ENCODE measurements around the gene ITGA7. TPM values are rescaled to one million over a fixed set of nuclear protein-coding genes. Genes with fewer than 3 reads are reported as not detected.

The ITGA7 gene
- total RNA-seq, 1 donor from 2014 or later = 0.79 TPM

DNA sequence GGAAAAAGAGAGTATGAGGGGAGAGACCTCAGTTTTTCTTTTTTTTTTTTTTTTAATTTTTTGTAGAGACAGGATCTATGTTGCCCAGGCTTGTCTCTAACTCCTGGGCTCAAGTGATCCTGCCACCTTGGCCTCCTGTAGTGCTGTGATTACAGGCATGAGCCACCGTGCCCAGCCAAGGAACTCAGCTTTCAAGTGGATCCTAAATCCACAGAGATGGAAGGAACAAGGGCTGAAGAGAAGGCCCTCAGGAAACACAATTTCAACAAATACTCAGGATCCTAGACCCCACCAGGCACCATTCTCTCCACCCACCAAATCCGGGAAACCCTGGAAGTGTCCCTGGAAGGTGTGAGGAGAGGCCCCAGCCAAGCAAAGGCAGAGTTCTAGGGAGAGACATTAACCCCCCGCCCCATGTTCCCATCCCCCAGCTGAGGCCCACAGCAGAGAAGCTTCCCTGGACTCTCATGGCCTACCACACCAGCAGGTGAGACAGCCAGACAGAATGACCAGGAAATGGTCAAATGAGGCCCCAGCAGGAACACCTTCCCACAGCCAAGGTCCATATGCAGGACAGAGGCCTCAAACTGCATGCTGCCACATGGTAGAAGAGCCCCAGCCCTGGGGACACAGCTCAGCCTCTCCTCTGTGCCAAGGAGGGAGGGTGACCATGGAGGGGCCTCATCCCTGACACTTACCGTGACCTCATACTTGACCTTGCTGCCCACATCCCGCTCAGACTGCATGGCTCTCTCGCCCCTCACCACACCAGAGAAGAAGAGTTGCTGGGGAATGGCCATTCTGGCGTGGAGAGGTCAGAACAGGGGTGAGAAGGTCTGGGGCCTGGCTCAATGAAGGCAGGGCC, 14.1 kb downstream of the ITGA7 start:
- FAIRE-seq = peak; percentile 62
- no peak overlapping the region for H3K4me3 ChIP-seq (ENCODE audit: low read depth, low read length)
- DNase-seq (ENCODE audit: low read depth) = no peak
- TF ChIP-seq CTCF (IDR thresholded peaks at IDR 0.05; ENCODE audit: insufficient read depth, low read length, severe bottlenecking) = no peak
- H3K27me3 ChIP-seq (ENCODE audit: control insufficient read depth, insufficient read depth, low read length) = no peaks in the 10 kb centered on the region
- no peaks in the 10 kb centered on the region for H3K36me3 ChIP-seq (ENCODE audit: control insufficient read depth, insufficient read depth, low read length)

- no peak overlapping the region for H3K4me3 ChIP-seq (ENCODE audit: low read depth, low read length)
- DNase-seq (ENCODE audit: low read depth) (no peak), FAIRE-seq (no peak)
- H3K36me3 ChIP-seq (ENCODE audit: control insufficient read depth, insufficient read depth, low read length) = no peaks in the 10 kb centered on the region
- H3K27me3 ChIP-seq (ENCODE audit: control insufficient read depth, insufficient read depth, low read length) = no peaks in the 10 kb centered on the region
- no peak for TF ChIP-seq CTCF (IDR thresholded peaks at IDR 0.05; ENCODE audit: insufficient read depth, low read length, severe bottlenecking)
Observed at GRCh38 chr12:55692631-55693322, 14.9 kb downstream of the ITGA7 start.

DNA sequence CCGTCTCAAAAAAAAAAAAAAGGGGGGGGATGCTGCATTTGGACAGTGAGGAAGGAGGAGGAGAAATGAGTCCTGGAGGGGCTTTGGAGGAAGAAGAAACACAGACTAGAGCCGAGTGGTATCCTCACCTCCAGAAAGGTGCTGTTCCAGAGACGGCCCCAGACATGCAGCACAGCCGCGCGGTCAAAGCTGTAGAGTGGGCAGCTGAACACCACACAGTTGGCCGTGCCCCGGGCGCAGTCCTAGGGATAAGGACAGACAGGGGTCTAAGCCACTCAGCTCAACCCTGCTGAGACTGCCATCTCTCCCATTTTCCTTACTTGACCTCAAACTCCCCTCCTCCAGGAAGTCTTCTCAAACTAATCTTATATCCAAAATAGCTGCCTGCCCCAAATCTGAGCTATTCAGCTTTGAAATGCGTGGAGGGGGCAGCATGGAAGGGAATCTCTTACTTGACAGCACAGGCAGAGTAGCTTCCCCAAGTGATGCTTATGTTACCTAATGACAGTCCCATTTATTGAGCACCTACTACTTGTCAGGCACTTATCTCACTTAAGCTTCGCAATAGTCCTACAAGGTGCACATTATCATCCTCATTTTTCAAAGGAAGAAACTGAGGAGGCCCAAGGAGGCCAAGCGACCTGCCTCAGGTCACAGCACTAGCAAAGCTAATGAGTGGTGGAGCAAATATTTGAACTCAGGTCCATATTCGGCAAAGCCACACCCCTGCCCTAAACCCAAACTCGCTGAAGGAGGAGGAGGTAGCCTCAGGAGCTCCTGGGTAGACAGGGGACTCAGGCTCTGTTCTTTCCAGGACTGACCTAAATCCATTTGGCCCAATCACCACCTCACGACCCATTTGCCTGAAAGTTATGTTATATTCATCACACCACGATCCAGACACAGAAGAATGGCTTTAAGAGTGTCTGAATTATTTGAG, 18.7 kb downstream of the ITGA7 start:
- no peaks in the 10 kb centered on the region for H3K36me3 ChIP-seq (ENCODE audit: control insufficient read depth, insufficient read depth, low read length)
- no peak for DNase-seq (ENCODE audit: low read depth)
- H3K4me3 ChIP-seq (ENCODE audit: low read depth, low read length) = no peak overlapping the region
- no peak for FAIRE-seq
- no peak for TF ChIP-seq CTCF (IDR thresholded peaks at IDR 0.05; ENCODE audit: insufficient read depth, low read length, severe bottlenecking)
- no peaks in the 10 kb centered on the region for H3K27me3 ChIP-seq (ENCODE audit: control insufficient read depth, insufficient read depth, low read length)

- no peak for TF ChIP-seq CTCF (IDR thresholded peaks at IDR 0.05; ENCODE audit: insufficient read depth, low read length, severe bottlenecking)
- H3K36me3 ChIP-seq (ENCODE audit: control insufficient read depth, insufficient read depth, low read length) = no peaks in the 10 kb centered on the region
- no peak for FAIRE-seq
- peak; percentile 36 for DNase-seq (ENCODE audit: low read depth)
- peaks cover 2% of the 10 kb centered on the region for H3K27me3 ChIP-seq (ENCODE audit: control insufficient read depth, insufficient read depth, low read length)
- H3K4me3 ChIP-seq (ENCODE audit: low read depth, low read length) = no peak overlapping the region
Observed at GRCh38 chr12:55687746-55688145, 20.0 kb downstream of the ITGA7 start.

DNA sequence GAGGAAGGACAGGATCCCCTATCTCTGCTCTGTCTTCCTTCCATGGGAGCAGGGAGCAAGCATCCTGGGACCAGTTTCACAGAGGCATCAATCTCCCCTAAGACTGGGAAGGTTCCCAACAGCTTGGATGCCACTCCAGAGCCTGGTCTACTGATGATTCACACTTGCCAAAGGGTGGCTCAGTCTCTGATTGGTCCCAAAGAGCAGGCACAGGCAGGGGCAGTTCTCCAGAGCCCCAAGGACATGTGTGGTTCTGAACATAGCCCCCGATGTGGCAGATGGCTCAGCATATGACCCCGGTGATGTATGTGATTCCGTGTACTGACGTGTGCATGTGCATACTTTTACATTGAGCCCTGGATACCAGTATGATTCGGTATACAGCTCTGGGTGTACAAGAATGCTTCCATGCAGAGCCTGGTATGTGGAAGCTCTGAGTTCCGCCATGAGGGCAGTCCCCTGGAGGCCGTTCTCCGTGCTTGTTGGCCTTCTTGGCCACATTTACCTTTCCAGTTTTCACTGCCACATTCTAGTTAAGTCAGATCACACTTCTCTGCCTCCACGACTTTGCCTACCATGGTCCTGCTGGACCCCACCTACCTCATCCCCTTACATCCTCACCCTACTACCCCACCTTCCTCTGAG, 21.2 kb downstream of the ITGA7 start:
- no peak for FAIRE-seq
- peaks cover 2% of the 10 kb centered on the region for H3K27me3 ChIP-seq (ENCODE audit: control insufficient read depth, insufficient read depth, low read length)
- DNase-seq (ENCODE audit: low read depth) = no peak

More for the DNA sequence above, 21.2 kb downstream of the ITGA7 start:
- H3K36me3 ChIP-seq (ENCODE audit: control insufficient read depth, insufficient read depth, low read length) = no peaks in the 10 kb centered on the region
- no peak for TF ChIP-seq CTCF (IDR thresholded peaks at IDR 0.05; ENCODE audit: insufficient read depth, low read length, severe bottlenecking)
- H3K4me3 ChIP-seq (ENCODE audit: low read depth, low read length) = no peak overlapping the region
